Neural crest cell (in vitro differentiated cells): ENCODE measurements around the gene ASTN2. TPM values are rescaled to one million over a fixed set of nuclear protein-coding genes. Genes with fewer than 3 reads are reported as not detected.

Experiments
- DNase-seq: peaks from one replicate; pipeline ENCODE4 v3.0.0; 2021; ENCODE audit warnings: low read depth, mixed read lengths, low spot score
- H3K27ac Mint-ChIP-seq: one replicate; pipeline ENCODE4 v1.8.0; 2021; ENCODE audit warnings: mild to moderate bottlenecking, mixed read lengths; ENCODE audit not compliant: unreplicated experiment
- H3K27me3 Mint-ChIP-seq: 2 replicates; pipeline ENCODE4 v1.8.0; 2021; ENCODE audit warnings: low read depth, mild to moderate bottlenecking, mixed read lengths
- H3K36me3 Mint-ChIP-seq: 2 replicates; pipeline ENCODE4 v1.8.0; 2021; ENCODE audit warnings: low read depth, mild to moderate bottlenecking, mixed read lengths
- H3K4me1 Mint-ChIP-seq: 2 replicates; pipeline ENCODE4 v1.8.0; 2021; ENCODE audit warnings: mixed read lengths
- H3K4me3 Mint-ChIP-seq: one replicate; pipeline ENCODE4 v1.8.0; 2021; ENCODE audit warnings: mild to moderate bottlenecking, mixed read lengths
- H3K9me3 Mint-ChIP-seq: 2 replicates; pipeline ENCODE4 v1.8.0; 2021; ENCODE audit warnings: mixed read lengths
- CTCF ChIP-seq: fragments of 200-600 bp; sonication (generic); conservative IDR thresholded peaks from 2 replicates; pipeline ENCODE4 v1.5.0; 2021; ENCODE audit warnings: antibody characterized with exemption, mild to moderate bottlenecking
- total RNA-seq: library from RNA; stranded (reverse); gene quantifications from 2 replicates; pipeline ENCODE4 v1.2.1, GENCODE V29; 2021

ASTN2 gene
- total RNA-seq, 1 donor from 2014 or later, result 7.3 TPM

- no peaks in the 10 kb centered on the region for H3K4me1 Mint-ChIP-seq
- no peaks in the 10 kb centered on the region for H3K36me3 Mint-ChIP-seq
- H3K27ac Mint-ChIP-seq, result no peak overlapping the region
- peaks cover 10% of the 10 kb centered on the region for H3K27me3 Mint-ChIP-seq
- TF ChIP-seq CTCF, result no peak
- no peak overlapping the region for H3K4me3 Mint-ChIP-seq
- H3K9me3 Mint-ChIP-seq, result no peaks in the 10 kb centered on the region
- no peak for DNase-seq
These were observed 555.1 kb downstream of the ASTN2 start for GRCh38 chr9:116859763-116860162.

GRCh38 chr9:116857321-116857720 lies 557.5 kb downstream of the ASTN2 start:
- no peak for TF ChIP-seq CTCF
- Mint-ChIP-seq H3K27me3 (peaks cover 10% of the 10 kb centered on the region), H3K36me3 (no peaks in the 10 kb centered on the region), H3K9me3 (no peaks in the 10 kb centered on the region), H3K4me1 (no peaks in the 10 kb centered on the region), H3K27ac (no peak overlapping the region), H3K4me3 (no peak overlapping the region)
- DNase-seq, result no peak

GRCh38 chr9:116855881-116856662 lies 558.8 kb downstream of the ASTN2 start:
- Mint-ChIP-seq H3K9me3 (no peaks in the 10 kb centered on the region), H3K27ac (no peak overlapping the region), H3K4me1 (no peaks in the 10 kb centered on the region), H3K27me3 (peaks cover 2% of the 10 kb centered on the region), H3K36me3 (no peaks in the 10 kb centered on the region), H3K4me3 (no peak overlapping the region)
- TF ChIP-seq CTCF, result no peak
- no peak for DNase-seq

GRCh38 chr9:116849721-116850120 lies 565.1 kb downstream of the ASTN2 start:
- H3K9me3 Mint-ChIP-seq, result no peaks in the 10 kb centered on the region
- no peak for TF ChIP-seq CTCF
- H3K4me3 Mint-ChIP-seq, result no peak overlapping the region
- no peak overlapping the region for H3K27ac Mint-ChIP-seq
- no peak for DNase-seq
- H3K27me3 Mint-ChIP-seq, result peaks cover 3% of the 10 kb centered on the region
- H3K36me3 Mint-ChIP-seq, result no peaks in the 10 kb centered on the region
- H3K4me1 Mint-ChIP-seq, result no peaks in the 10 kb centered on the region

GRCh38 chr9:116844621-116845020 lies 570.2 kb downstream of the ASTN2 start:
- Mint-ChIP-seq H3K4me1 (no peaks in the 10 kb centered on the region), H3K36me3 (no peaks in the 10 kb centered on the region), H3K27me3 (peaks cover 3% of the 10 kb centered on the region), H3K9me3 (no peaks in the 10 kb centered on the region), H3K27ac (no peak overlapping the region), H3K4me3 (no peak overlapping the region)
- TF ChIP-seq CTCF, result no peak
- DNase-seq, result no peak
